ENCODE data around the gene LRIG3. TPM values are rescaled to one million over a fixed set of nuclear protein-coding genes. Genes with fewer than 3 reads are reported as not detected.

Gene LRIG3
- total and polyA plus RNA-seq, 2 donors, result 12.5 to 24.8 TPM

- H3K27me3 ChIP-seq (ENCODE audit: control insufficient read depth in 2 of 2, insufficient read depth in 1 of 2, low read length in 1 of 2), result peaks cover 9 to 11% of the 10 kb centered on the region in 2 donors
- H3K9me3 ChIP-seq (ENCODE audit: control insufficient read depth in 2 of 2, insufficient read depth in 1 of 2, low read length in 1 of 2), result no peaks in the 10 kb centered on the region
- H3K4me1 ChIP-seq (ENCODE audit: control insufficient read depth in 2 of 2, insufficient read depth in 2 of 2, low read length in 2 of 2), result no peaks in the 10 kb centered on the region
- DNase-seq (ENCODE audit: low read depth in 6 of 9, low spot score in 9 of 9), result no peak
- no peak overlapping the region for H3K4me3 ChIP-seq (ENCODE audit: low read length in 2 of 2)
- no peaks in the 10 kb centered on the region for H3K36me3 ChIP-seq (ENCODE audit: control insufficient read depth in 2 of 2, insufficient read depth in 2 of 2, low read length in 1 of 2)
- WGBS, result 27% methylated on average over 1 of the region's 1 CpG
- peak overlapping the region in 1 of 2 donors; percentile 21 for H3K27ac ChIP-seq (ENCODE audit: low read depth in 1 of 2, low read length in 1 of 2)
Measured at GRCh38 chr12:58925111-58925611, 4.9 kb upstream of the LRIG3 start.

GRCh38 chr12:58924652-58925051, 4.3 kb upstream of the LRIG3 start:
- Histone ChIP-seq H3K27ac (ENCODE audit: low read depth in 1 of 2, low read length in 1 of 2) (no peak overlapping the region), H3K9me3 (ENCODE audit: control insufficient read depth in 2 of 2, insufficient read depth in 1 of 2, low read length in 1 of 2) (no peaks in the 10 kb centered on the region), H3K27me3 (ENCODE audit: control insufficient read depth in 2 of 2, insufficient read depth in 1 of 2, low read length in 1 of 2) (peaks cover 14 to 16% of the 10 kb centered on the region in 2 donors), H3K4me3 (ENCODE audit: low read length in 2 of 2) (no peak overlapping the region), H3K4me1 (ENCODE audit: control insufficient read depth in 2 of 2, insufficient read depth in 2 of 2, low read length in 2 of 2) (no peaks in the 10 kb centered on the region), H3K36me3 (ENCODE audit: control insufficient read depth in 2 of 2, insufficient read depth in 2 of 2, low read length in 1 of 2) (no peaks in the 10 kb centered on the region)
- DNase-seq (ENCODE audit: low read depth in 6 of 9, low spot score in 9 of 9), result no peak
- WGBS, result 97% methylated on average over 1 of the region's 1 CpG

GRCh38 chr12:58923781-58924180, 3.5 kb upstream of the LRIG3 start:
- H3K27me3 ChIP-seq (ENCODE audit: control insufficient read depth in 2 of 2, insufficient read depth in 1 of 2, low read length in 1 of 2), result peaks cover 17 to 23% of the 10 kb centered on the region in 2 donors
- WGBS, result 91% methylated on average over 4 of the region's 4 CpGs
- no peaks in the 10 kb centered on the region for H3K4me1 ChIP-seq (ENCODE audit: control insufficient read depth in 2 of 2, insufficient read depth in 2 of 2, low read length in 2 of 2)
- H3K36me3 ChIP-seq (ENCODE audit: control insufficient read depth in 2 of 2, insufficient read depth in 2 of 2, low read length in 1 of 2), result no peaks in the 10 kb centered on the region
- H3K9me3 ChIP-seq (ENCODE audit: control insufficient read depth in 2 of 2, insufficient read depth in 1 of 2, low read length in 1 of 2), result no peaks in the 10 kb centered on the region
- no peak overlapping the region for H3K27ac ChIP-seq (ENCODE audit: low read depth in 1 of 2, low read length in 1 of 2)
- DNase-seq (ENCODE audit: low read depth in 6 of 9, low spot score in 9 of 9), result no peak
- H3K4me3 ChIP-seq (ENCODE audit: low read length in 2 of 2), result no peak overlapping the region

GRCh38 chr12:58922849-58923248, 2.5 kb upstream of the LRIG3 start:
- no peaks in the 10 kb centered on the region for H3K4me1 ChIP-seq (ENCODE audit: control insufficient read depth in 2 of 2, insufficient read depth in 2 of 2, low read length in 2 of 2)
- H3K27ac ChIP-seq (ENCODE audit: low read depth in 1 of 2, low read length in 1 of 2), result no peak overlapping the region
- no peaks in the 10 kb centered on the region for H3K36me3 ChIP-seq (ENCODE audit: control insufficient read depth in 2 of 2, insufficient read depth in 2 of 2, low read length in 1 of 2)
- H3K9me3 ChIP-seq (ENCODE audit: control insufficient read depth in 2 of 2, insufficient read depth in 1 of 2, low read length in 1 of 2), result no peaks in the 10 kb centered on the region
- DNase-seq (ENCODE audit: low read depth in 6 of 9, low spot score in 9 of 9), result no peak
- peaks cover 17 to 27% of the 10 kb centered on the region in 2 donors for H3K27me3 ChIP-seq (ENCODE audit: control insufficient read depth in 2 of 2, insufficient read depth in 1 of 2, low read length in 1 of 2)
- no peak overlapping the region for H3K4me3 ChIP-seq (ENCODE audit: low read length in 2 of 2)

GRCh38 chr12:58920961-58921861, 907 bp upstream of the LRIG3 start:
- Histone ChIP-seq H3K36me3 (ENCODE audit: control insufficient read depth in 2 of 2, insufficient read depth in 2 of 2, low read length in 1 of 2) (no peaks in the 10 kb centered on the region), H3K9me3 (ENCODE audit: control insufficient read depth in 2 of 2, insufficient read depth in 1 of 2, low read length in 1 of 2) (no peaks in the 10 kb centered on the region), H3K4me1 (ENCODE audit: control insufficient read depth in 2 of 2, insufficient read depth in 2 of 2, low read length in 2 of 2) (no peaks in the 10 kb centered on the region), H3K4me3 (ENCODE audit: low read length in 2 of 2) (peak overlapping the region in 1 of 2 donors; percentile 27), H3K27me3 (ENCODE audit: control insufficient read depth in 2 of 2, insufficient read depth in 1 of 2, low read length in 1 of 2) (peaks cover 17 to 27% of the 10 kb centered on the region in 2 donors), H3K27ac (ENCODE audit: low read depth in 1 of 2, low read length in 1 of 2) (peak overlapping the region in 1 of 2 donors; percentile 61)
- DNase-seq (ENCODE audit: low read depth in 6 of 9, low spot score in 9 of 9), result no peak
- WGBS, result 57% methylated on average over 15 of the region's 15 CpGs

- Histone ChIP-seq H3K27ac (ENCODE audit: low read depth in 1 of 2, low read length in 1 of 2) (peak overlapping the region; percentile 68 to 76), H3K4me3 (ENCODE audit: low read length in 2 of 2) (peak overlapping the region; percentile 38 to 45), H3K4me1 (ENCODE audit: control insufficient read depth in 2 of 2, insufficient read depth in 2 of 2, low read length in 2 of 2) (no peaks in the 10 kb centered on the region), H3K27me3 (ENCODE audit: control insufficient read depth in 2 of 2, insufficient read depth in 1 of 2, low read length in 1 of 2) (peaks cover 17 to 27% of the 10 kb centered on the region in 2 donors), H3K9me3 (ENCODE audit: control insufficient read depth in 2 of 2, insufficient read depth in 1 of 2, low read length in 1 of 2) (no peaks in the 10 kb centered on the region), H3K36me3 (ENCODE audit: control insufficient read depth in 2 of 2, insufficient read depth in 2 of 2, low read length in 1 of 2) (no peaks in the 10 kb centered on the region)
- 4% methylated on average over 50 of the region's 50 CpGs for WGBS
- DNase-seq (ENCODE audit: low read depth in 6 of 9, low spot score in 9 of 9), result peak in 1 of 9 donors; percentile 11
Measured at GRCh38 chr12:58919231-58920101, 838 bp downstream of the LRIG3 start.

- Histone ChIP-seq H3K9me3 (ENCODE audit: control insufficient read depth in 2 of 2, insufficient read depth in 1 of 2, low read length in 1 of 2) (no peaks in the 10 kb centered on the region), H3K36me3 (ENCODE audit: control insufficient read depth in 2 of 2, insufficient read depth in 2 of 2, low read length in 1 of 2) (no peaks in the 10 kb centered on the region), H3K27me3 (ENCODE audit: control insufficient read depth in 2 of 2, insufficient read depth in 1 of 2, low read length in 1 of 2) (peaks cover 17 to 27% of the 10 kb centered on the region in 2 donors), H3K27ac (ENCODE audit: low read depth in 1 of 2, low read length in 1 of 2) (peak overlapping the region in 1 of 2 donors; percentile 48), H3K4me1 (ENCODE audit: control insufficient read depth in 2 of 2, insufficient read depth in 2 of 2, low read length in 2 of 2) (no peaks in the 10 kb centered on the region), H3K4me3 (ENCODE audit: low read length in 2 of 2) (peak overlapping the region; percentile 11 to 25)
- DNase-seq (ENCODE audit: low read depth in 6 of 9, low spot score in 9 of 9), result no peak
- WGBS, result 66% methylated on average over 4 of the region's 4 CpGs
Measured at GRCh38 chr12:58918469-58918844, 1.8 kb downstream of the LRIG3 start.

- H3K27ac ChIP-seq (ENCODE audit: low read depth in 1 of 2, low read length in 1 of 2), result peak overlapping the region in 1 of 2 donors; percentile 48
- WGBS, result 58% methylated on average over 5 of the region's 5 CpGs
- H3K36me3 ChIP-seq (ENCODE audit: control insufficient read depth in 2 of 2, insufficient read depth in 2 of 2, low read length in 1 of 2), result no peaks in the 10 kb centered on the region
- H3K27me3 ChIP-seq (ENCODE audit: control insufficient read depth in 2 of 2, insufficient read depth in 1 of 2, low read length in 1 of 2), result peaks cover 17 to 27% of the 10 kb centered on the region in 2 donors
- DNase-seq (ENCODE audit: low read depth in 6 of 9, low spot score in 9 of 9), result no peak
- H3K4me3 ChIP-seq (ENCODE audit: low read length in 2 of 2), result peak overlapping the region; percentile 1 to 25
- no peaks in the 10 kb centered on the region for H3K4me1 ChIP-seq (ENCODE audit: control insufficient read depth in 2 of 2, insufficient read depth in 2 of 2, low read length in 2 of 2)
- no peaks in the 10 kb centered on the region for H3K9me3 ChIP-seq (ENCODE audit: control insufficient read depth in 2 of 2, insufficient read depth in 1 of 2, low read length in 1 of 2)
Measured at GRCh38 chr12:58917699-58918468, 2.4 kb downstream of the LRIG3 start.

All from thymus (tissue), 11 donors.